Vagina (tissue), 2 donors: ENCODE measurements around the gene SMCO3.

Source experiments
- CTCF ChIP-seq, 3 experiments: fragments of 450-650 bp in 2 of 3; fragments of 200-600 bp in 1 of 3; sonication (generic) in 1 of 3; IDR thresholded peaks; one replicate each; pipeline ENCODE4 v1.5.1; 2017 to 2019; ENCODE audit warnings: antibody characterized with exemption in 3 of 3, mild to moderate bottlenecking in 2 of 3, moderate library complexity in 2 of 3
- POLR2A ChIP-seq, 2 donors: fragments of 450-650 bp; IDR thresholded peaks; one replicate each; pipeline ENCODE4 v1.6.1; 2017; ENCODE audit warnings: antibody characterized with exemption in 2 of 2, mild to moderate bottlenecking in 2 of 2, moderate library complexity in 2 of 2
- POLR2AphosphoS5 ChIP-seq, 2 donors: sonication (generic); formaldehyde crosslinking; IDR thresholded peaks; one replicate each; pipeline ENCODE4 v1.9.0; 2017; ENCODE audit warnings: antibody characterized with exemption in 2 of 2, mild to moderate bottlenecking in 2 of 2, low read depth in 1 of 2; ENCODE audit not compliant: insufficient read depth in 1 of 2

- no peak for TF ChIP-seq CTCF (IDR thresholded peaks at IDR 0.05)
- TF ChIP-seq POLR2A (IDR thresholded peaks at IDR 0.05), result no peak
- TF ChIP-seq POLR2AphosphoS5 (IDR thresholded peaks at IDR 0.05; ENCODE audit: insufficient read depth in 1 of 2, low read depth in 1 of 2), result no peak
These were observed 3.0 kb downstream of the SMCO3 start for GRCh38 chr12:14810953-14811483.
